ENCODE results near the gene CHRM1.
A peak's percentile ranks its signal among the peaks of the same experiment; 100 is the strongest.

The CHRM1 gene

DNA sequence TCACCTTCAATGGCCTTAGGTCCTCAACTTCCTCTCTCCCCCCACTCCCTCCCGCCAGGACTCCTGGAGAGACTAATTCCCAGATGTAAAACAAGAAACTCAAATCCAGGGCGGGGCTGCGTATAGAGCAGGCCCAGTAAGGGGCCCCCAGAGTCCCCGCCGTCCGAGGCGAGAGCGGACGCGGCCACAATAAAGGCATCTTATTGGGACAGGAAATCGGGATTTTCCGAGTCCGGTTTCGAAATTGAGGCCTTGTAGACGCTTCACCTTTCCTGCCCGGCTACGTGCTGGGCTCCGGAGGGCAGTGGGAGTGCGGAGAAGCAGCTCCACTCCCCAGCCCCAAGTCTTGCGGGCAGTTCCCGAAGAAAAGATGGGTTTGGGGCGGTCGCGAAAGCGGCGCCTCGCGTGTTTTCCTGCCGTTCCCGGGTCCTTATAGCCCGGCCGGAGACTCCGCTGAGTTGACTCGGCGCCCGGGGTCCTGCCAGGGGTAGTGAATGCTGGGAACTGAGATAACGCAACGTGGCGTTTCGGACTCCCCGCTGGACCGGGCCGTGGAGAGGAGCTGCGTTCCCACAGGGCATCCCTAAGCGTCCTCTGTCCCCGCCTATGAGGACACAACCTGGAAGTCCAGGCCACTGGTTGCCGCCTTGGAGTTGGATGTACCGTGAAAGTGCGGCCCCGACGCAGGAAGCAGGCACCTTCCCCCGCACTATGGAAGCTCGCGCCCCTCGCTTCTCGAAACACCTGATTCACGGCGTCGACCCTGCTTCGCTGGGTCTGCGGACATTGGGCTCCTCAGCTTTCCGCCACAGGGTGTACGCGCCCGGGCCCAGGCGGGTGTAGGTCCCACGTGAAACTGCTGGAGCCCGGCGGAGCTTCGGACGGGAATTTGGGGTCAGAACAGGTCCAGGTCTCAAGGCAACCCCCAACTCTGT is 4.8 kb upstream of the CHRM1 start:
- peak; percentile 12 for DNase-seq
- no peak for ATAC-seq

GRCh38 chr11:62925308-62925707 is 4.1 kb upstream of the CHRM1 start:
- DNase-seq (no peak), ATAC-seq (no peak)

GRCh38 chr11:62923601-62924411 is 2.6 kb upstream of the CHRM1 start:
- DNase-seq (peak; percentile 26), ATAC-seq (no peak)

- ATAC-seq (peak; percentile 10), DNase-seq (peak; percentile 68)
These were observed 1.7 kb upstream of the CHRM1 start for GRCh38 chr11:62922653-62923431.

DNA sequence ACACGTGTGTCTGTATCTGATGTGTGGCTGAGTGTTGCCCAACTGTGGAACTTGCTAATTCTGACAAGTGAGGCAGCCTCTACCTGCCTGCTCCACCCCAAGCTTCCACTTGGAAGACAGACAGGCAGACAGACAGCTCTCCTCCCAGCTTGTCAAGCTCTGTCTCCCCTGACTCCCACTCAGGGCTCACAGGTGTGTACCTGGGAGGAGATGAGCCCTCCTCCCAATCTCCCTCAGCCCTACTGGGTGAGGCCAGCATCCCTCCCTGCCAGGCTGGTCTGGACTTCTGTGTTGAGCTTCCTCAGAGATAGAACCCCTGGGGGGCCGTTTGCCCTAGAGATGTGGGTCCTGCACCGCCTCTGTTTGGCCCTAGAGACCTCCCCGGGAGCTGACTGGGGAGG is 1.0 kb upstream of the CHRM1 start:
- DNase-seq = no peak

DNA sequence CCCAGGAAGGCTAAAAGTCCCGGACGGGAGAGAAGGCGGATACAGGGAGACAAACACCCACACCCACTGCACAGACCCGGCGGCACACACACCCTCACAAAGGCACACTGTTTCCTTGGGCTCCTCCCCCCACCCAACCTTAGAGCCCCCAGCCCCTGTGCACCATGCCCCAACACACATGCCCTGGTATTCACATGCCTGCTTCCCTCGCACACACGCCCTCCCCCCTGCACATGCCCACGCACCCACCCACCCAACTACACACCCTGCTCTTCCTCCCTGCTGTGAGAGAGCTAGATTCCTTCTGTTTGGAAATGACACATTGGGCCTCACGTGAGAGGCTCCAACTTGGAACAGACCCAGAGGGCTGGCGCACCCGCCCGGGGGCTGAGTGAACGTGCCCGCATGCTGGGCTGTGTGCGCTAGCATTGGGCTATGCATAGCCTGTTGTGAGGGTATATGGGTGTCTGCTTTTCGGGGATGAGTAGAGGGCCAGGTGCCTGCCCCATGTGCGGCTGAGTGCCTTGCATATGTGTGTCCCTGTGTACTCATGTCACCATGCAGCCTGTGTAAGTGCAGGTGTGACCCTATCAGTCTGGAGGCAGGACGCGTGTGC is 518 bp upstream of the CHRM1 start:
- ATAC-seq (no peak), DNase-seq (no peak)

More for the DNA sequence above, 1.0 kb upstream of the CHRM1 start:
- no peak for ATAC-seq

- DNase-seq = no peak
- no peak for ATAC-seq
These were observed 1.1 kb downstream of the CHRM1 start for GRCh38 chr11:62919898-62920640.

GRCh38 chr11:62919476-62919875 is 1.7 kb downstream of the CHRM1 start:
- no peak for ATAC-seq
- DNase-seq = no peak

GRCh38 chr11:62918531-62918930 is 2.6 kb downstream of the CHRM1 start:
- DNase-seq (no peak), ATAC-seq (no peak)

- DNase-seq (no peak), ATAC-seq (no peak)
These were observed 3.2 kb downstream of the CHRM1 start for GRCh38 chr11:62917906-62918502.

- no peak for ATAC-seq
- no peak for DNase-seq
These were observed 6.7 kb downstream of the CHRM1 start for GRCh38 chr11:62914416-62914815.

DNA sequence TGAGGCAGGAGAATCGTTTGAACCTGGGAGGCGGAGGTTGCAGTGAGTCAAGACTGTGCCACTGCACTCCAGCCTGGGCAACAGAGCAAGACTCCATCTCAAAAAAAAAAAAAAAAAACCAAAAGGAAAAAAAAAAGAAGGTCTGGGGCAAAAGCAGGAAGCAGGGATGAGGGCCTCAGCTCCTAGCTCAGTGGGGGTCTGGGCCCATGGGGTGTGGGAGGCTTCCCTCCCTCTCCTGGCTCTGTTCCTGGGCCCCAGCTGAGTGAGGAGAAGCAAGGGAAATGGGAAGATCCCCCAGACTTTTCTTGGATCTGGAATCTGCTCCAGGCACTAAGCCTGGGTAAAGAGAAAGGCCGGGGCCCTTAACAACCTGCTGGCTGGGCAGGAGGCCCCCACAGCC is 8.9 kb downstream of the CHRM1 start:
- no peak for ATAC-seq
- no peak for DNase-seq

GRCh38 chr11:62911137-62912130 is 9.7 kb downstream of the CHRM1 start:
- ATAC-seq (no peak), DNase-seq (no peak)

GRCh38 chr11:62910141-62910882 is 10.9 kb downstream of the CHRM1 start:
- DNase-seq (no peak), ATAC-seq (no peak)

GRCh38 chr11:62909107-62909894 is 11.9 kb downstream of the CHRM1 start:
- ATAC-seq (peak; percentile 44), DNase-seq (peak; percentile 57)

- ATAC-seq (no peak), DNase-seq (no peak)
These were observed 12.6 kb downstream of the CHRM1 start for GRCh38 chr11:62908468-62909072.

GRCh38 chr11:62905927-62906531 is 15.1 kb downstream of the CHRM1 start:
- DNase-seq = peak; percentile 81
- peak; percentile 58 for ATAC-seq

Measured in stimulated activated naive CD8-positive, alpha-beta T cell treated with anti-CD3 and anti-CD28 coated beads, Interleukin-15, Interleukin-2, amounts not matched to agents 100 U/mL and 50 U/mL, for 24 hours (primary cell).